ENCODE results near the gene GNA12.
A peak's percentile ranks its signal among the peaks of the same experiment; 100 is the strongest.

GRCh38 chr7:2760098-2760889, 83.8 kb downstream of the GNA12 start:
- TF ChIP-seq CTCF (IDR thresholded peaks at IDR 0.05) (peak in 2 of 6 experiments; percentile 9 to 20), POLR2A (IDR thresholded peaks at IDR 0.05) (no peak)

All from thyroid gland (tissue), 4 donors.